Measurements from ENCODE around the gene SMIM32.

SMIM32 gene

DNA sequence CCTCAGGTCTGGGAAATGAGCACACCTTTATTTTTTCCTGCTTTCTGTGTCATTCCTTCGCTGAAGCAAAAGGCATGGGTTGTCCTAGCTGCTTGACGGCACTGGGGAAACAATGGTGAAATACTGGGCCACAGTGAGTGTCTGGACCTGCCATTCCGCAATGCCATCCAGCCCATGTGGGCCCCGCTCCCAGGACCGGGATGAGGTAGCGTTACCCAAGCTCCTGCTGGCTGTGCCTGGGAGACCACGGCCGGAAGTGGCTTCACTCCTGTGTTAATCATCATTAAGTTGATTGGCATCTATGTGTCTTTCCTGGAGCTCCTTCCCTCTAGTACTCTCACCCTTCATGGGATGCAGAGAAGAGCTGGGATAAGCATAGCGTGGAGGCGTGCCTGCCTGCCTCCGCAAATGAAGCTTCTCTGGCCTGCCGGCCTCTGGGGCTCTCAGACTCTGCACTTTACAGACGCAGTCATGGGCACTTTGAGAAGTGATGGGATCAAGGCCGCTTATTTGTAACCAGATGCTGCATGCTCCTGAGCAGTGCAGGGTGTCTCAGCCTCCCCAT, 16.5 kb upstream of the SMIM32 start:
- in situ Hi-C loops (cut with MboI; ENCODE audit: low sequenced_read_pairs) = loop anchor here (25.0 kb wide), 1 partner anchor 322 kb away; the partner anchor contains the start of gene IL9

DNA sequence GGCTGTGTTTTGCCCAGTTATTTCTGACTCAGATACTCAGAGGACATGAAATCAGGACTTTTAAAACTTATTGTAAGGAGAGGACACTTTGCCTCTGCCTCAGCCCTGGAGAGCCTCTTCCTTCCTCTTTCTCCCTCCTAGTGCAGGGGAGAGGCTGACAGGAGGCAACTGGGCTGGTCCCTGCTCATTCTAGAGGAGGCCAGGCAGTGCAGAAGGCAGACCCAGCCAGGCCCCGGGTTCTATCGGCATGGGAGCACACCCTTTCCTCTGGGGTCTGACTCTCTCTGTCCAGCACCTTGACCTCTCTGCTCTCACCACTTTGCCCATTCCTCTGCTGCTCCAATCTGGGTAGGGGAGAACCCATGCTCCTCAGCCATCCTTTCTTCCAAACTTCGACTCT, 16.0 kb upstream of the SMIM32 start:
- in situ Hi-C loops (cut with MboI; ENCODE audit: low sequenced_read_pairs) = loop anchor here (25.0 kb wide), 1 partner anchor 322 kb away; the partner anchor contains the start of gene IL9

DNA sequence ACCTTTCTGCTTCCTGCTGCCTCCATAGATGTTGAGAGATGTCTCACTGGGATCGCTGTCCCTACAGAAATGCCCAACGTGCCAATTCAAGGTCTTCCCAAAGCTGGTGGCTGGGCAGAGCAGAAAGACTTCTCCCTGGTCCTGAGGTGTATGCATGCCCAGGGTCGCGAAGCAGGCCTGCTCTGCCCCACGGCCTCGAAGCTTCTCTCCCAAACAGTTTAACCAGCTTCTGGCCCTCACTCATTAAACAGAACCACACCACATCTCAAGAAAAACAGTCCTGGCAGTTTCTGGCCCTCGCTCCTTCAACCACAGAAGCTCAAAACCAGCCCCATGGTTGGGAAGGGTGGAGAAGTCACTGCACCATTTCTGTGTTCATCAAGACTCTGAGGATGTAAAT, 14.7 kb upstream of the SMIM32 start:
- in situ Hi-C loops (cut with MboI; ENCODE audit: low sequenced_read_pairs) = loop anchor here (25.0 kb wide), 1 partner anchor 320 kb away; the partner anchor contains the start of gene IL9

DNA sequence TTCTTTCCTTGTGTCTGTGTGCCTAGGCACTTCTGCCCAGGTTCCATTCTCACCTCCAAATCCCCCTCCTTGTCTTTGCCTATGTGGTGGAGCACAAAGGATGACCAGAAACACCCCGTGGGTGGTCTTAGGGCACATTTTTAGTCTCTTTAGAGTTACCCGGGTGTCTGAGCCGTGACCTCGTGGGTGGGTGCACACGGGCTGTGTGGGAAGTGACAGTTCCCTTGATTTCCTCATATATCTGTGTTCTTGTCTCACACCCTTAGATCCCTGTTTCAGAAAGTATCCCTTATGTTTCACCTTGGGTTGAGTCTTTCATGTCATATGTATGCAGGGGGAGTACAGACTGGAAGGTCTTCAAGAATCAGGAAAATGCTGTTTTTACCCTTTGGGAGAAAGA, 13.4 kb upstream of the SMIM32 start:
- in situ Hi-C loops (cut with MboI; ENCODE audit: low sequenced_read_pairs) = loop anchor here (25.0 kb wide), 1 partner anchor 319 kb away; the partner anchor contains the start of gene IL9

DNA sequence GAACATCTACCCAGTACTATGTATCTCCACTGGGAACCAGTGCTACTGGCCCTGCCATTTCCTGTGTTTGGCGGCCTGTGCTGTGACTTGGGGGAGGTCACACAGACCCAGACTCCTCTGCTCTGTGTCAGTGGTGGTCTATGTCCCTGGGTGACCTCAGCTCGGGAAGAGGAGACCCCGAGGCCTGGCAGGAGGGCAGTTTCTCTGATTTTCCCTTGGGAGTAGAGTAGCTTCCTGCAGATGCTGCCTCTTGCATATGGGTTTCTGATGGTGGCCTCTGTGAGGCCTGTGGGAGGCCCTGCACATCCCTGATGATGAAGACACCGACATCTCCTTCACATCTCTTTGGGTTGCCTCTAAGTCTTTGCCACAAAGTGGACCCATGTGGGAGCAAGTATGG, 13.0 kb upstream of the SMIM32 start:
- in situ Hi-C loops (cut with MboI; ENCODE audit: low sequenced_read_pairs) = loop anchor here (25.0 kb wide), 1 partner anchor 319 kb away; the partner anchor contains the start of gene IL9

DNA sequence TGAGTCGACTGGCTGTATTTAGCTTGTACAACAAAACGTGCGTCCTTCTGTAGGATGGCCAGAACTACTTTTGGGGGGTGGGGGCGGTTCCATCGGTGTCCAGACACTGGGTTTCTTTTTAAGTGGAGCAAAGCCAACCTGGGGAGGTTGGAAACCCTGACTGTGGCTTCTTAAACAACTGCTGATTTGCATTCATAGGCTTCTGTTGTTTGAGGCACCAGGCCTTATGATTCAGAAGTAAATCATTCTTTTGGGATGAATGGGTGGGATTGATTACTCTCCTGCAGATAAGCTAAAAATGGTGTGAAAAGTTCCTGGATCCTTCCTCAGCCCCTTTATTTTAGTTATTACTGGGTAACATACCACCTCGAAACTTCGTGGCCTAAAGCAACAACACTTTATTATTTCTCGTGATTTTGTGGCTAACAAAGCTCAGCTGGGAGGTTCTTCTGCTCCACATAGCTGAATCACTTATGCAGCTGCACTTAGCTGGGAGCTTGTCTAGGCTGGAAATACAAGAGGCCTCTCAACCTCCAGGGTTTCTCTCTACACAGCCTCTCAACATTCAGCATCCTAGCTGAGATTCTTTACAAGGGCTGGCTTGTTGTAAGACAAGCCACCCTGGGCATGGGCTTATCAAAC, 12.2 kb upstream of the SMIM32 start:
- in situ Hi-C loops (cut with MboI; ENCODE audit: low sequenced_read_pairs) = loop anchor here (25.0 kb wide), 1 partner anchor 318 kb away; the partner anchor contains the start of gene IL9

DNA sequence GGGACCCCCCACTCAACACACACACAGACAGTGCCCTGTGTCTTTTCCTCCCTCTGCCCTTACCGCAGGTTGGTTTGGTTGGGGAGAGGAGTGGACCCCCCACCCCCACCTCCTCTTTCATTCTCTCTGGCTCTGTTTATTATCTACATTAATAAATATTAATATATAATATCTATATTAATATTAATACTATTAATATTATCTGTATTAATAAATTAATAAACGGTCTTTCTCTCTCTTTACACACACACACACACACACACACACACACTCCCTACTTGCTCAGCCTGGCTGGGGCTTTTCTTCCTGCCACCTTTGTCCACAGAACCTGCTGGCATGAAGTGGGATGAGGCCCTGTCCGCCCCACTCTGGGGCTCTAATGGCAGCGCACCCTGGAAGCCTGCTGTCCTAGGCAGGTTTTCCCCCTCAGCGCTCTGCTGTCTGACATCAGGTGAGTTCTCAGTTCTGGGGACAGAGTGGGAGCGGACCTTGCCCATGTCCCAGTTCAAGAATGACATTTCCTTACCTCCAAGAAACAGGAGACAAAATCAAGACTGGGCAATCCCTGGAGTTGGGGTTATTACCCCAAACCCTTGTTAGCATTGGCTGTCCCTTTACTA, 10.5 kb upstream of the SMIM32 start:
- in situ Hi-C loops (cut with MboI; ENCODE audit: low sequenced_read_pairs) = loop anchor here (25.0 kb wide), 1 partner anchor 316 kb away; the partner anchor contains the start of gene IL9

DNA sequence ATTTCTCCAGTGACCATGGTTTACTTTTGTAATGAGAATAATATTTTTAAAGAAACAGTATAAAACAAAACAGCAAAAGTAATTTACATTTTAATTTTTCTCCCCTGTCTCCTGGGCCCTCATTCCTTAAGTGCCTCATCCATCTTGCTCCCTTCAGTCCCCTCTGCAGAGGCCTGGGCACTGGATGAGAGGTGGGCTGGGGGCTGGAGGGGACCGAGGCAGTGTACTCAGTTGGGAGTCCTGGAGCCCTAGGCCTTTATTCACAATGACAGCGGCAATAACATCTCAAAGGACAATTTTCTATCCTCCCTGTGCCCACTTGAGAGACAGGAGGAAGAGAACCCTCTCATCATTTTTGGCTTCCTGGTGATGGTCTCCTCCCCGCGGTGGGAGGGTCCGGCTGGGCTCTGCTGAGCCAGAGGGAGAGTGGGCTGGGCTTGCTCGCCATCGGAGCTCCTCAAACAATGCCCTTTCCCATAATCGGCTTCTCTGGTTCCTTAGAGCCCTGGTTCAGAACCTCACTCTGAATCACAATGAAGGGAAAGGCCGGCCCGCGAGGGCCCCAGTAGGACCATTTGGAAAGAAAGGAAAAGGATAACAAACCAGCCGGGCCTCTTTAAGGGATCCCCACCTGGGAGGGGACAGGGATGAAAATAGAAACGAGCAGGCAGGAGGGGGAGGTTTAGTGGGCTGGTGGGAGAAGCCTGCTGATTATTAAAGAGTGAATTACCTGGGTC, 9.7 kb upstream of the SMIM32 start:
- in situ Hi-C loops (cut with MboI; ENCODE audit: low sequenced_read_pairs) = loop anchor here (25.0 kb wide), 1 partner anchor 315 kb away; the partner anchor contains the start of gene IL9

DNA sequence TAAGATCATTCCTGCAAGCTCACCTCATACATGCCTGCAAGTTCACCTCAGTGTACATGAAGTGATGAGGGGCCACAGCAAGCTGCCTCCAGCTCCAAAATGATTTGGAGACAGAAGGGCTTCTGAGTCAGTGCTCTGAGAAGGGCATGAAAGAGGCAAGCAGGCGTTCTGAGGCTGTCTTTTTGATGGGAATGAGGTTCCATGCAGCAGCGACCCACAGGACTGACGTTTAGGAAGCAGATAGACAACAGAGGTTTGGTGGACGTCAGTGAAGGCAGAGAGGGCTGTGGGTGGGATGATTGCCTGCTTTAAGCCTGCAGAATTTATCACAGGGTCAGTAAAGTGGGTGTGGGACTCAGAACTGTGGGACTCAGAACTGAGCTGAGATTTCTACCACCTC, 8.9 kb upstream of the SMIM32 start:
- in situ Hi-C loops (cut with MboI; ENCODE audit: low sequenced_read_pairs) = loop anchor here (25.0 kb wide), 1 partner anchor 315 kb away; the partner anchor contains the start of gene IL9

DNA sequence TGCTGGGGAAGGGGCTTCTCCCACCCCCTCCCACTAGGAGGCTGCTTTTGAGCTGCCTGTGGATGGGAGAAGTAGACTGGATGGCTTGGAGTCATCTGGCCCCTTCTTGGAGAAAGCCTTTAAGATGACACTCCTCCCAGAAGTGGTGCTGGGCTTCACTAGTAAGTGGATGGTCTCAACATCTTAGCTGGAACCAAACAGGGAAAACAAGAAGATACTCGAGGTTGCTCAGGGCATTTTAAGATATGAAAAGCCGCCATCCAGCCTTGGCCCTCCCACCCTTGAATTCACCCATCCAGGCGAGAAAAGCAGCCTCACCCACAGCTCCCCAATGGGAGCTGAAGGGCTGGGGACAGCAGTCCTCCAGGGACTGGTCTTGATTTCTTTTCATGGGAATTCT, 7.8 kb upstream of the SMIM32 start:
- in situ Hi-C loops (cut with MboI; ENCODE audit: low sequenced_read_pairs) = loop anchor here (25.0 kb wide), 1 partner anchor 313 kb away; the partner anchor contains the start of gene IL9

DNA sequence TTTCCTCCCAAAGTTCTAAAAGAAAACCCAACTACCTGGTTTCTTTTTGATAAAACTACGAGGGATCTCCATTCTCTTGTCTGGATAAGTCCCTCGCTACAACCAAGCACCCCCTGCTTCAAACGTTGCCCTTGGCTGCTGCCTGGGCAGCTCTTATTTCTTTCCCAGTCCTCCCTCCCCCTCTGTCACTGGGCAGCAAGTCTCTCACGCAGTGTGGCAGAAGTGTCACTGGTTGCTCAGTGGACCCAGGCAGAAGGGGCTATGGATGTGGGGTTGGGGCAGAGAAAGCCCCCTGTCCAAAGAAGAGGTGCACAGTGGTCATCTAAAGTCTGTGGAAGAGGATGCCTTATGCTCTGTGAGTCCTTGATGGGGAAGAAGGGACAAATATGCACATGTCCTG, 7.2 kb upstream of the SMIM32 start:
- in situ Hi-C loops (cut with MboI; ENCODE audit: low sequenced_read_pairs) = loop anchor here (25.0 kb wide), 1 partner anchor 313 kb away; the partner anchor contains the start of gene IL9

DNA sequence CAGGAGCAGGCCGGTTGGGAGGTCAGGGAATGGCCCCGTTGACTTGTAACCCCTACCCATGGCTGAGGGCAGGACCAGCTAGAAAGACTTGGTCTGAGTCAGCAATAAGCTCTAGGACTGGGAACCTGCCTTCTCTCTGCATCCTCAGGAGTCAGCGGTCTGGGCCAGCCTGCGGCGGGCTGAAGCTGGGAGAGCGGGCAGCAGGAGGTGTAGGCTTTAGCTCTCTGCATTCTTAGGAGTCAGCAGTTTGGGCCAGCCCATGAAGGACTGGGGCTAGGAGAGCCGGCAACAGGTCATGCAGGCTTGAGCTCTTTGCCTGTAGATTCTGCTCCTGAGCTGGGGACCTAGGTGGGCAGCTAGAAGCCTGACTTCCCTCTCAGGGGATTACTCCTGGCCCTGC, 6.4 kb upstream of the SMIM32 start:
- in situ Hi-C loops (cut with MboI; ENCODE audit: low sequenced_read_pairs) = no loop called here

DNA sequence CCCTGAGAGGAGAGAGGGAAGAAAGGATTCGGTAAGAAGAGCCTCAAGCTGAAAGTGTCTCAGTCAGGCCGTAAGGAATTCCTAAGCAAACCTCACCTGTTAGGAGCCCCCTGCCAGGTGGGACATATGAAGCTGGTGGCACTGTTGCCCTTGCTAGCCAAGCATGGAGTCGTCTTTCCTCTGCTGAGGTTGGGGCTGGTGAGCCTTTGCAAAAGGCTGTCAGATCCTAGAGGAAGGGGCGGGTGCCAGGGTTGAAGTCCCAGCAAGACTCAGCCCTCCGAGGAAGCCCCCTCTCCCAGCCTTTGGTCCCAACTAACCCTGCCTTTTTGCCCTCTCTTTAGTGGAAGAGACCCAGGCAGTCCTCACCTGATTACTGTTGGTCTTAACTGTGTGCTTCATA, 5.5 kb upstream of the SMIM32 start:
- in situ Hi-C loops (cut with MboI; ENCODE audit: low sequenced_read_pairs) = no loop called here

DNA sequence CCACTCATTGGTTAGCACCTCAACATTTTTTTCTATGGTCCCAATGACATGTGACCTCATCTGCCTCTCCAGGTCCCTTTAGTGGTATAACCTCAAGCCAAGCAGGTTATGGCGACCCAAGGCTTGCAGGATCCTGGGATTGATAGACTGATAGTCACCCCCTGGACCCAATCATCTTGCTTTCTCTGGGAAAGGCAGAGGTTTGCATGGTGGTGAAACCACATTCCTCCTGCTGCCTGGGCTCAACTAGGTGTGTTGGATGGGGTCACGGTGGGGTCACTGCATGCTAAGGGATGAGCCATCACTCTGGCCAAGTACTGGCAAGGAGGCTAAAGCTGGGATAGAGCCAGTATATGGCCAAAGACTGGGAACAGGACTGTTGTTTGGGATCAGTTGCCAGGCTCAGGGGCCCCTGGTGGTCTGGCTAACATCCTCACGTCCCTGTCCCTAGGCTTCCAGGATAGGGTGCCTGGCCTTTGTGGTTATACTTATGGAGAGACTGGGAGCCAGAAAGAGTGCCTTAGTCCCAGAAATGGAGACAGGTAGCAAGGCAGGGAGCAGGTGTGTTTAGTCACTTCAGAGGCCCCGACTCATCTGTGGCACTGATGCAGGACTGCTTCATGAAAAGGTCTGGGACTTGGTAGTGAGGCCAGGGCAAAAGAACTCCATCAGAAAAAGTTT, 4.6 kb upstream of the SMIM32 start:
- in situ Hi-C loops (cut with MboI; ENCODE audit: low sequenced_read_pairs) = no loop called here

DNA sequence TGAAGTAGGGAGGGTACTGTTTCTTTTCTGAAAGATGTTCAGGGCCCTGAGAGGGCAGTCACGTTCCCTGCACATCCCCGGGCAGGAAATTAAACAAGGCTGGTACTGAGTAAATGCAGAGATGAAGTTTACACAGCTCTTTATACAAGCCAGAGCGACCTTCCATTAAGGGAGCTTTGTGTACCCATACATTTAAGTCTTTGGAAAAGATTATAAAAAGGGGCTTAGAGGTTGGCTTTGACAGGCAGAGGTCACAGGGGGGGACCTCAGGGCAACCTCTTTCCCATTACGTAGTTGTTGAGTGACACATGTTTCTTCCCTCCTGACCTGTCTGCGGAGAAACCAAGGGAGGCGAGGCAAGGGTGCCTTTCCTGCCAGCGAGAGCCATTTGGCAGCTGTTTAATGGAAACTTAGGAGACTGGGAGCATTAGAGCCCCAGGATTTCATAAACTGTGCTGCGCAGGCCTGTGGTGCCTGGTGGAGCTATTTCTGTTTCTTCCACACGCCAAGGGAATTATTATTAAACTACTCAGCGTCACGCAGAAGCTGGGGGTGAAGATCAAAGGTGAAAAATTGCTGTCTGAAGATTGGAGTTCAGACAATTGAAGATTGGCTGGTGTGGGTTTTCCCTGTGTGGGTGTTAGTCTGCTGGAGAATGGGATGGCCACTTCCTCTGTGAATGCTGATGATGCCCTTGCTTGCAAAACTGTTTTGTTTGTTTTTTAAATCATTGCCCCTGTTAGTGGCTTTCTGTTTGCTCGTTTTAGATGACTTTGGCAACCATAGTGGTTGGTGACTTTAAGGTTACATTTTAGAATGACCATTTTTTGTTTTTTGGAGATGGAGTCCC, 3.2 kb upstream of the SMIM32 start:
- in situ Hi-C loops (cut with MboI; ENCODE audit: low sequenced_read_pairs) = no loop called here

DNA sequence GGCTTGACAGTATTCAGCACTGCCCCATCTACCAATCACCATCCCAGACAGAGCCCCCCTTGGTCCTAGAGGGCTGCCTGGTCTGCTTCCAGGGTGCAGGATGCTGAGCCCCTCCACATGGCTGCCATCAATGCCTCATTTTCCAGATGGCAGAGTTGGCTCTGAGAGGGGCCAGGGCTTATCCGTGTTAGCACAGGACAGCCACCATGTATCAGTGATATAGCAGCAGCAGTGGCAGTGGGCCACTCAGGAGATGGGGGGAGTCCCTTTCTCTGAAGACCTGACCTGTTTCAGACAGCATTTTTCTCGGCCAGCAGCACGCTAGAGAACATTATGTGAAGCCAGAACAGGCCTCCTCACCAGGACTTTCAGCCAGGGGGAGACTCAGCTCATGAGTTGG, 1.6 kb upstream of the SMIM32 start:
- in situ Hi-C loops (cut with MboI; ENCODE audit: low sequenced_read_pairs) = no loop called here

DNA sequence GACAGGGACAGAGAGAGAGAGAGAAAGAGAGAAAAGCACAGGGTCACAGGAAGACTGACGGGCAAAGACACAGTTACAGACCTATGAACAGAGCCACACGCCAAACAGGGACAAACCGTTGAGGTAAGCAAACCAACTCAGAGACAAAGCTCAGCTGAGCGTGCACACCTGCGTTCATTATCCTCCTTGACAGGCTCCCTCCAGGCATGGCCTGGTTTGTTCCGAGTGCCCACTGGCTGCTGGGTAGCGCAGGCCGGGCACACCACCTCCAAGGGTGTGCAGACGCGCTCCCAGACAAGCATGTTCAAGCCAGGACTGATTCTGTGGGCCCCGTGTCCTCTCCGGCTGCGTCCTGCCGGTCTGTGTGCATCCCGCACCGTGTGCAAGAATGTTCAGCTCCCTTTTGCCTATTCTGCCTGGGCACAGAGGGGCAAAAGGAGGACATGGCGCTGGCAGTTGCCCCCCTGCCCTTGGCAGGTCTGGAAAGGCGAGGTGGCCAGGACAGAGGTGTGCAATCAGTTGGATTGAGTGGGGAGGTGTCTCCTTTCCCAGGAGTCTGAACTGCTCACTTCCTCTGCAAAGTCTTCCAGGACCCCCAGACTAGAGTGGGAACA, 467 bp upstream of the SMIM32 start:
- in situ Hi-C loops (cut with MboI; ENCODE audit: low sequenced_read_pairs) = no loop called here

DNA sequence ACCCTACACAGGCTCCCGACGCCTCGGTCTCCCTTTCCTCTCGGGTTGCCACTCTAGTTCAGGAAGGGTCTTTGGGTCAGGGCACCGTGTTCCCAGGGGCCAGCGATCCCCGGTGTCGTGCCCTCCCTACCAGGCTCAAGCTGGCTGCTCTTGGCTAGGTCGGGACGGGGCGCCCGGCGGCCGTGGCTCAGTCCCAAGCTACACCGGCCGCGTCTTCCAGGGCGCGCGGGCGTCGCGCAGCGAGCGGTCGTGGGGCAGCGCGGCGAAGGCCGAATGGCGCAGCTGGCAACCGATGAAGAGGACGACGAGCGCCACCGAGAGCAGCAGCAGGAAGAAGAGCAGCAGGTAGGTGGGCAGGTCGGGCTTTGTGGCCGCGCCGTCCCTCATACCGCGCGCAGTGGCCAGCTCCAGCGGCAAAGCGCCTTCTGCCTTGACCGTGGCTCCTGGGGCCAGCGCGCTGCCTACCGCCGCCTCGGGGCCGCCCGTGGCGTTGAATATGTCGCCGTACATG, 892 bp downstream of the SMIM32 start:
- in situ Hi-C loops (cut with MboI; ENCODE audit: low sequenced_read_pairs) = no loop called here

All from HL-60/S4 treated with retinoic acid at 250 ng/mL for 4 days and 3 days (cell line).